Esophagus squamous epithelium (tissue), 5 donors: ENCODE measurements around the gene ROM1. TPM values are rescaled to one million over a fixed set of nuclear protein-coding genes. Genes with fewer than 3 reads are reported as not detected.
A peak's percentile ranks its signal among the peaks of the same experiment; 100 is the strongest.

Source experiments
- DNase-seq: peaks from one replicate; lab custom pipeline; 2025; lab: John Stamatoyannopoulos, UW
- H3K27ac ChIP-seq, 4 donors: fragments of 200-600 bp; sonication (generic); one replicate each; pipeline ENCODE4 v1.5.1; 2016 to 2019; ENCODE audit warnings: mild to moderate bottlenecking in 1 of 4
- H3K27me3 ChIP-seq, 4 donors: fragments of 200-600 bp; sonication (generic); 1 replicate in 3 of 4; 2 replicates in 1 of 4; pipeline versions ENCODE4 v1.5.1 to v1.6.0; 2017 to 2021; ENCODE audit warnings: antibody characterized with exemption in 1 of 4
- H3K36me3 ChIP-seq, 3 donors: fragments of 200-600 bp; sonication (generic); one replicate each; pipeline ENCODE4 v1.5.1; 2016 to 2019
- H3K4me1 ChIP-seq, 3 donors: fragments of 200-600 bp; sonication (generic); one replicate each; pipeline ENCODE4 v1.5.1; 2017 to 2019
- H3K4me3 ChIP-seq, 4 donors: fragments of 200-600 bp; sonication (generic); 1 replicate in 3 of 4; 2 replicates in 1 of 4; pipeline ENCODE4 v1.5.1; 2016 to 2019; ENCODE audit warnings: mild to moderate bottlenecking in 2 of 4, moderate library complexity in 1 of 4
- H3K9me3 ChIP-seq, 3 donors: fragments of 200-600 bp; sonication (generic); one replicate each; pipeline ENCODE4 v1.5.1; 2016 to 2019
- POLR2A ChIP-seq, 4 donors: fragments of 450-650 bp; IDR thresholded peaks; one replicate each; pipeline ENCODE4 v1.6.1; 2017; ENCODE audit warnings: antibody characterized with exemption in 4 of 4, mild to moderate bottlenecking in 4 of 4, moderate library complexity in 3 of 4
- WGBS, 2 donors: methylation state at CpG; one replicate each; pipeline ENCODE4 v1.1.5; 2018; 5-methylcytosine and 5-hydroxymethylcytosine counted together
- intact Hi-C: fragments of 100-400 bp; cut with DNase I; formaldehyde crosslinking; loops from one replicate; pipeline ENCODE4 v1.15.0; 2022
- total RNA-seq, 4 donors: library from RNA; depleted of rRNA; stranded (reverse); fragments of >200 nt; gene quantifications; one replicate each; pipeline ENCODE4 v1.1.0, GENCODE V29; 2016
- TF ChIP-seq, protein P1 (sequence below), 6 experiments: fragments of 450-650 bp in 4 of 6; fragments of 200-600 bp in 2 of 6; sonication (generic) in 2 of 6; IDR thresholded peaks; one replicate each; pipeline ENCODE4 v1.5.1; 2016 to 2019; ENCODE audit warnings: antibody characterized with exemption in 6 of 6, mild to moderate bottlenecking in 4 of 6, moderate library complexity in 4 of 6
- donor health status: DM: yes; HTN: yes; CAD: no.

The ROM1 gene
- total RNA-seq, 4 donors from 2014 or later, result 5.5 to 10.8 (median 7.2) TPM

DNA sequence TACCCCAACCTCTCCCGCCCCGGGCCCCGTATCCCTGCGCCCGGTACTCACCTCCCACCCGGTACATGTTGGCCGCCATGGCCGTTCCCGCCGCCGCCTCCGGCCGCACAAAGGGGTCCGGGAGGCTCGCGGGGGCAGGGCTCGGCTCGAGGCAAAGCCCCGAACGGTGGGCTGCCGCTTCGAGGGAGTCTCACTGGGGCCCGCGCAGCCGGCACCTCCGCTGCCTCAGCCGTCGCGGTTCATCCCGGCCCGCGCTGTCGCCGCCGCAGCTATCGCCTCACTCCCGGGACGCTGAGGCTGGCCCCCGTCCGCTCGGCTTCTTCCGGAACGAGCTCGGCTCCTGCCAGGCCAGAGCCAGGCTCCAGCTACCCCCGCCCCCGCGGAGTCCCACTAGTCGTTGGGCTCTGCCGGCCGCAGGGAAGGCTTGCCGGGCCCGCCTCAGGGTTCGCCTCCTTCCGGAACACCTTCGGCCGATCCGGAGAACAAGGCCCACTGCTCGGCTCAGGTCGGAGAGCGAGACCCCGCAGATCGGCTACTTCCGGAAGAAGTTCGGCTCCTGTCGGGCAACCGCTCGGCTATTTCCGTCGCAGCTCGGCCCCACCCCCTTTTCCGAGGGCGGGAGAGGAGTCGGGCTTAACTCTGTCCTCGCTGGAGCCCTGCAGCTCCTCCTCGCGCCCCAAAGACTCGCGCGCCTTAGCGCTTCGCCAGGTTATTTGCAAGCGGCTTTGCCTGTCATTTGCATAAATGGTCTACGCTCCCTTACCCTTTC lies 11.5 kb upstream of the ROM1 start, which contains the start of gene MTA2:
Gene MTA2, minus strand, starts transcription at position 494 of the 769 bp plus-strand sequence. Its CDS starts 415 bp downstream, at position 79.
- Histone ChIP-seq H3K27me3 (no peaks in the 10 kb centered on the region), H3K4me3 (peak within 1 kb of the TSS; percentile 89 to 99 (median 94)), H3K9me3 (no peaks in the 10 kb centered on the region), H3K36me3 (peaks cover 19 to 54% (median 24%) of the 10 kb centered on the region in 3 donors), H3K4me1 (peaks cover 27 to 82% (median 33%) of the 10 kb centered on the region in 3 donors), H3K27ac (peak within 1 kb of the TSS; percentile 95 to 99 (median 98))
- TF ChIP-seq, protein P1, sequence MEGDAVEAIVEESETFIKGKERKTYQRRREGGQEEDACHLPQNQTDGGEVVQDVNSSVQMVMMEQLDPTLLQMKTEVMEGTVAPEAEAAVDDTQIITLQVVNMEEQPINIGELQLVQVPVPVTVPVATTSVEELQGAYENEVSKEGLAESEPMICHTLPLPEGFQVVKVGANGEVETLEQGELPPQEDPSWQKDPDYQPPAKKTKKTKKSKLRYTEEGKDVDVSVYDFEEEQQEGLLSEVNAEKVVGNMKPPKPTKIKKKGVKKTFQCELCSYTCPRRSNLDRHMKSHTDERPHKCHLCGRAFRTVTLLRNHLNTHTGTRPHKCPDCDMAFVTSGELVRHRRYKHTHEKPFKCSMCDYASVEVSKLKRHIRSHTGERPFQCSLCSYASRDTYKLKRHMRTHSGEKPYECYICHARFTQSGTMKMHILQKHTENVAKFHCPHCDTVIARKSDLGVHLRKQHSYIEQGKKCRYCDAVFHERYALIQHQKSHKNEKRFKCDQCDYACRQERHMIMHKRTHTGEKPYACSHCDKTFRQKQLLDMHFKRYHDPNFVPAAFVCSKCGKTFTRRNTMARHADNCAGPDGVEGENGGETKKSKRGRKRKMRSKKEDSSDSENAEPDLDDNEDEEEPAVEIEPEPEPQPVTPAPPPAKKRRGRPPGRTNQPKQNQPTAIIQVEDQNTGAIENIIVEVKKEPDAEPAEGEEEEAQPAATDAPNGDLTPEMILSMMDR (IDR thresholded peaks at IDR 0.05), result peak in 1 of 6 experiments; percentile 23
- peak in 3 of 4 donors; percentile 53 to 78 (median 60) for TF ChIP-seq POLR2A (IDR thresholded peaks at IDR 0.05)
- DNase-seq, result peak; percentile 92
- intact Hi-C loops, result no loop called here
- 0 to 3% methylated on average over 2 to 7 of the region's 83 CpGs for WGBS, 2 donors

DNA sequence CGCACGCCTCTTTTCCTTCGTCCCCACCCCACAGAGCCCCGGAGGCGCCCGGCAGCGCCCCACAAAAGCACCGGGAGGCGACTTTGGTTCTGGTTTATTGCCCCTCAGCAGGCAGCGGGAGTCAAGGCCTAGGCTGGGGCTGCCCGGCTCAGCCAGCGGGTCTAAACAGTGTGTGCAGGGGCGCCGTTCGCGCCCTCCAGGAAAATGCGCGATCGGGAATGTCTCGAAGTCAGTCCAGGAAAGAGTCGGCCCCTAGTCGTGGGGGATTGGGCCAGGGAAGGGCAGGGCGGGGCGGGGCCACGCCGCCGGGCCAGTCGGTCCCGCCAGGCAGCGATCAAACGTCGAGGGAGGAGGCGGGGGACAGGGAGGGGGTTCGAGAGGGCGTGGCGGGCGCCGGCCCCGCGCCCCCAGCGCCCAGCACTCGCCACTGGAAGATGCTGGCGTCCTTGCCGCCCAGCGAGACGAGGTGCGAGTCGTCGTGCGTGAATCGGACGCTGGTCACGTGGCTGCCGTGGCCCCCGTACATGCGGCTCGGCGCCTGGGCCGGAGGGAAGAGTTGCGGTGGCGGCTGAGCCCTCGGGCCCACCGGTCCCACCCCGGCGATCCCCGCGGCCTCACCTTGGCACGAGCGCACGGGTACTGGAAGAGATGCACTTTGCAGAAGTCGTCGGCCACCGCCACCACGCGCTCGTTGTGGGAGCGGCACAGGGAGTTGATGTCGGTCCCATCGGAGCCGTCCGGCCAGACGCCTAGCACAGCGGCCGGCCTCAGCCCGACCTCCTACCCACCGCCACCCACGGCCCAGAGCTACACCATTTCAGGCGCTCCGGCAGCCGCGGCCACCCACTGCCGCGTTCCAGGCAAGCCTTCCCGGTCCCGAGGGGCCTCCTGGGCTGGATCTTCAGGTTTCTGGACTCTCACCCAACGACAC lies 10.7 kb upstream of the ROM1 start:
- no peak for DNase-seq
- Histone ChIP-seq H3K36me3 (peaks cover 16 to 54% (median 16%) of the 10 kb centered on the region in 3 donors), H3K4me3 (peak overlapping the region; percentile 89 to 99 (median 94)), H3K27ac (peak overlapping the region; percentile 95 to 99 (median 98)), H3K27me3 (no peaks in the 10 kb centered on the region), H3K9me3 (no peaks in the 10 kb centered on the region), H3K4me1 (peaks cover 27 to 87% (median 33%) of the 10 kb centered on the region in 3 donors)
- WGBS, 2 donors, result 38 to 61% methylated on average over 7 to 40 of the region's 96 CpGs
- intact Hi-C loops, result no loop called here
- TF ChIP-seq, protein P1 (IDR thresholded peaks at IDR 0.05), result peak in 2 of 6 experiments; percentile 6 to 15
- TF ChIP-seq POLR2A (IDR thresholded peaks at IDR 0.05), result peak in 1 of 4 donors; percentile 27

DNA sequence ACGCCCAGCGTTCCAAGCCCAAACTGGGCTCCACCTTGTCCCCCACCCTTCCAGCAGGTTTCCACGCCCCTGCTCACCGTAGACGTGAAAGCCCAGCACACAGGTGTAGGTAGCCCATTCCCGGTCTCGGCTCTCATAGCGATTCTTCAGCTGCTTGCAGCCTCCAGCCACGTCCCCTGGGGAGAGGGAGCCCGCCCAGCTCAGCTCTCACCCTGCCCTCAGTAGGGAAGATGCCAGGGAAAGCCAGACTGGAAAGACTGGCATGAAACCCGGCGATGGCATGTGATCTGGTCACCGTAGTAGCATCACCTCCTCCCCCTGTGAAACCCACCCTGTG lies 10.0 kb upstream of the ROM1 start:
- no peaks in the 10 kb centered on the region for H3K27me3 ChIP-seq
- peaks cover 9 to 54% (median 10%) of the 10 kb centered on the region in 3 donors for H3K36me3 ChIP-seq
- peak overlapping the region; percentile 89 to 99 (median 94) for H3K4me3 ChIP-seq
- intact Hi-C loops, result no loop called here
- TF ChIP-seq POLR2A (IDR thresholded peaks at IDR 0.05), result no peak
- TF ChIP-seq, protein P1 (IDR thresholded peaks at IDR 0.05), result no peak
- H3K9me3 ChIP-seq, result no peaks in the 10 kb centered on the region
- 44% methylated on average over 9 of the region's 13 CpGs; no CpG with 5 or more reads in 1 of the 2 donors for WGBS, 2 donors
- no peak for DNase-seq
- peak overlapping the region; percentile 95 to 99 (median 98) for H3K27ac ChIP-seq
- peaks cover 27 to 87% (median 33%) of the 10 kb centered on the region in 3 donors for H3K4me1 ChIP-seq

DNA sequence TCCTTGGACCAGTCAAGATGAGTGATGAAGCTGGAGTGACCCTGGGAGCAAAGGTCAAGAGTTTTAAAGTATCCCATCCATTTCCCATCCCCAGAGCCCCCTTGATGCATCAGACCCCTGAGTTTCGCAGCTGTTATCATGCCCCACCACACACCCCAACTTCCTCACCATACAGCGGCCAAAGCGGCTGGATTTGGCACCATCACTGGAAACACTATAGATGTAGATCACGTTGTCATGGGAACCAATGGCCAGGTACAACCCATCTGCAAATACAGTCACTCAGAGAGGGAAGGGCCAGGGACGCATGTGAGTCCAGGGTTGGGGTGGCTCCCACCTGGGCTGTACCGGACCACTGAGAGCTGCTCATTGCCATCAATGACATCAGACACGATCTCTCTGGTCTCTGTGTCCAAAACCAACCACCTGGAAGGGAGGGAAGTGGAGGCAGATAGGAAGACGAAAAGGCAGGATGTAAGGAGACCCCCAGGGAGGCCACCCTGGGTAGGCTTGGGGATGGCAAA lies 9.2 kb upstream of the ROM1 start:
- Histone ChIP-seq H3K27me3 (no peaks in the 10 kb centered on the region), H3K4me3 (no peak overlapping the region), H3K4me1 (peaks cover 22 to 83% (median 25%) of the 10 kb centered on the region in 3 donors), H3K36me3 (peaks cover 4 to 54% (median 5%) of the 10 kb centered on the region in 3 donors), H3K27ac (peak overlapping the region in 3 of 4 donors; percentile 95 to 99 (median 99)), H3K9me3 (no peaks in the 10 kb centered on the region)
- intact Hi-C loops, result no loop called here
- no peak for TF ChIP-seq POLR2A (IDR thresholded peaks at IDR 0.05)
- TF ChIP-seq, protein P1 (IDR thresholded peaks at IDR 0.05), result no peak
- no peak for DNase-seq
- WGBS, 2 donors, result 91 to 94% methylated on average over 5 to 7 of the region's 8 CpGs
